HG03103 (cell line): ENCODE results near the gene NTM.
A peak's percentile ranks its signal among the peaks of the same experiment; 100 is the strongest.

Source experiments
- ATAC-seq: cut with Tn5 transposase; IDR thresholded peaks from one replicate; pipeline ENCODE4 v1.9.1; 2021; ENCODE audit warnings: low read depth; ENCODE audit not compliant: unreplicated experiment

Gene NTM

DNA sequence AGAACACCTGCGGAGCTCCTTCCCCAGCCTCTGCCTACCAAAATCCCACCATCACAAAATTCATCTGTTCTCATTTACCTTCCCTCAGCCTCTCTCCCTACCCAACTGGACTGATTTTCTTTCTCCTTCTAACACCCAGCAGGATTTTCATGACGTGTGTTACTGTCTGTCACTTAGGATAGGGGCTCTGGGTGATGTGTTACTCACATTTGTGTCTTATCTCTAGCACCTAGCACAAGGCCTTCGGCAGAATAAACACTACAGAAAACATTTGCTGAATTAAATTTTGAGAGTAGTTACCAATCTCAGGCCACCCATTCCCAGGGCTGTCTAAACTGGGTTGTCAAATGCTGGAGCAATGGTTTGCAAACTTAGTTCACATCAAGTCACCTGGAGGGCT, 88.0 kb downstream of the NTM start:
- no peak for ATAC-seq

- ATAC-seq, result no peak
These were observed 90.5 kb downstream of the NTM start for GRCh38 chr11:131460931-131461330.

GRCh38 chr11:131462622-131463021, 92.2 kb downstream of the NTM start:
- ATAC-seq, result no peak

DNA sequence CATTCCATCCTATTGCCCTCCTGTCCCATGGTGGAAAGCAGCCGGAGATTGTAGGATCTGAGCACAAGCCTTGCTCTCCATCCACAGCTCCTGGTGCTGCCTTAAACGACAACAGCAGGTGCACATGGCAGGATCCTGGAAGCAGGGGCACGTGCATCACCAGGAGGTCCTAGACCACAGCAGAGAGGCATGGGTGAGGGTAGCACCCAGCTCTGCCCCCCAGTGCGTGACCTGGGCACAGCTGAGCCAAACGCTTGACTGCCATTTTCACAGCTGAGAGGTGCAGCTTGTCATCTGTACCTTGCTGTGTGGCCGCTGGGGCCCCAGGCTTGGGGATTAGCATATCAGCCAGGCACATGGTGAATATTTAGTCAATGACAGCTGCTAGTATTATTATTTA, 92.7 kb downstream of the NTM start:
- no peak for ATAC-seq

GRCh38 chr11:131463649-131464425, 93.4 kb downstream of the NTM start:
- no peak for ATAC-seq

GRCh38 chr11:131464461-131464860, 94.0 kb downstream of the NTM start:
- ATAC-seq, result no peak

GRCh38 chr11:131465039-131465438, 94.6 kb downstream of the NTM start:
- no peak for ATAC-seq

DNA sequence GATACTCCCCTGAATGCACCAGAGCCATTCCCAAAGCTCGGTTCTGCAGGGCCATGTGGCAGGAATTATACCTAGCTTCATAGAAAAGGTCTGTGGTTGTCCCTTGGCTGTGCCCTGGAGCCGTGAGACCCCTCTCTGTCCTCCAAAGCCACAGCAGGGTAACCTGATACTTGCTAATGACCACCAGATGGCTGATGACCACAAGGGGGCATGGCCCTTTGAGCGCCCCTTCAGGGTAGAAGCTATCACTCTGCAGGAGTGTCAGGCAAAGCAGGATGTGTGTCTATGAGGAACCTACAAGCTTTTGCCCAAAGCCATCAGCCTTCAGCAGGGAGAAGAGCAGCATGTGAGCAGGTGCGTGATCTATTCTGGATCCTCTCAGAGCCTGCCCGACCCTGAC, 95.3 kb downstream of the NTM start:
- no peak for ATAC-seq

GRCh38 chr11:131467645-131468394, 97.4 kb downstream of the NTM start:
- ATAC-seq, result no peak

GRCh38 chr11:131468565-131468964, 98.2 kb downstream of the NTM start:
- no peak for ATAC-seq

DNA sequence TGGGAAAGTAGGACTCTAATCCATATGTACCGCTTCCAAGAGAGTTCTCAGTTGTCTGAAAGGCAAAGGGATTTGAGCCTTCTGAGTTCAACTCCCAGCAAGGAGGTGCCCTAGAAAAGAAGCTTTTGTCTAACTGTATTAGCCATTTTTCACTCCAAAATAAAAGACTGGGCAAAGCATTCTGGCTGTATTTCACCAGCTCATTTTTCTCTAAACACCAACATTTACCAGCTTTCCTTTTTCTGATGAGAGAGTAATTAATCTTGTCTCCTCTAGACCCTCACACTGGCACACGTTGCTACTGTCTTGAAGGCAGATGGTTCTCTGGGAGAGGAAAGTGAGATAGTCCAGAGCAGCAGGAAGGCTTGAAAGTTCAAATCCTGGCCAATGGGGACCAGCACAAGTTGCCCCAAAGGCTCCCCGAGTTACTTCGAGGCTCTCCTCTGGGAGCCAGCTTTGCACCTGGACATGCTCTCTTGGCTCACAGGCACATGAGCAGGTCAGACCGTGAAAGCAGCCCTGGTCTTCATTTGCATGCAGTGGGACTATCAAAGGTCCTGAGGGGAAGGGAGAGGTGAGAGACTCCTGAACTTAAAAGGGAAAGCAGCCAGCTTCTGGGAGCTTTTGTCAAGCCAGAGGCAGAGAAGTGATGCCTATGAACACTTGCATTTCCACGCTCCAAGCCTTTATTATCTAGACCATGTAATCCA, 100.0 kb downstream of the NTM start:
- no peak for ATAC-seq

DNA sequence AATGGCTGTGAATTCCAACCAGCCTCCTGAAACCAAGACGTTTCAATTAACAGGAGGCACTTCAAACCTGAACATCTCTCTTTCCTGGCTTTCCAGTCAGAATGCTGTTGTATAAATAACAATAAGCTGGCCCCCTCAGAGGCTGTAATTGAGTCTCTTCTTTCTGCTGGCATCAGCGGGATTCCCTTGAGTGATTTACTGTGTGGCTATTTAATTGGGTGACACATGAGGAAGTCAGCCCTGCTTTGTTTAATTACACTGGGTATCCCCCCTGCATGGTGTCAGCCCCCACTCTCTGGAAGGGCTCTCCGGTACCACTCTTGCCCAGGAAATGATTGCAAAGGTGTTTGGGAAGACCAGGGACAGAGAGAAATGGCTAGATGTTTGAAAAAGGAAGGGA, 101.6 kb downstream of the NTM start:
- ATAC-seq, result no peak

DNA sequence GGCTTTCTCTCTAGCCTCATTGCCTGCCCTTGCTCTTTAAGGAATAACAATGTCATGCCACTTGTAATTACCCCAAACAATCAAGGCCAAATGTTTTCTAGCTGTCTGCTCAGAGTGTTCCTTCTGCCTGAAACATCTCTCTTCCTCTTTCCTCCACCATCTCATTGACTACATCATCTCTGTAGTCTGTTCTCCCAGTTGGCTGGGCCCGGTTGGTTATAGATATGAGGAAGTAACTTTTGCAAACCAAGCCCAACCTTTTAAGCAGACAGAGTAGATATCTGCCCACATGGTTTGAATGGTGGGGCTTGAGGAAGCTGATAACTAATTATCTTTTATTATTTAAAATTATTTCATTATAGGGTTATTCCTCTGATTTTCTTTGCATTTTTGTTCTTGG, 104.5 kb downstream of the NTM start:
- peak; percentile 75 for ATAC-seq

DNA sequence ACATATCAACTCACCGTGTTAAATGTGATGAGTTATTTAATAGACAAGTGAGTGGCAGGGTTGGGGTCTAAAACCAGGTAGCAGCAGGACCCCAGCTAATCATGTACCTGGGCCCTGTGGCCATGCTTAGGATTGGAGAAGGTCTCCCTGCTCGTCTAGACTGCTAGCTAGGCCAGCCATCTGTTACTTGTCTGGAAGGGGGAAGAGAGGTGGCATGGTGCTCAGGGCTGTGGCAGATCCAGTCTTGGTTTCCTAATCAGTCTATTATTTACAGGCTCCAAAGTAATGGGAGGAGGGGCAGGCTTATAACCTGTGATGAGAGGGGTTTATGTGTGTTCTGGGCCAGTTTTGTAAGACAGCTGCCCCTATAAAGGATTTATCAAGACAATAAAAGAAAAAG, 105.9 kb downstream of the NTM start:
- ATAC-seq, result no peak

- no peak for ATAC-seq
These were observed 107.9 kb downstream of the NTM start for GRCh38 chr11:131478341-131478740.

- no peak for ATAC-seq
These were observed 110.9 kb downstream of the NTM start for GRCh38 chr11:131481303-131481702.

GRCh38 chr11:131481971-131482370, 111.6 kb downstream of the NTM start:
- no peak for ATAC-seq

DNA sequence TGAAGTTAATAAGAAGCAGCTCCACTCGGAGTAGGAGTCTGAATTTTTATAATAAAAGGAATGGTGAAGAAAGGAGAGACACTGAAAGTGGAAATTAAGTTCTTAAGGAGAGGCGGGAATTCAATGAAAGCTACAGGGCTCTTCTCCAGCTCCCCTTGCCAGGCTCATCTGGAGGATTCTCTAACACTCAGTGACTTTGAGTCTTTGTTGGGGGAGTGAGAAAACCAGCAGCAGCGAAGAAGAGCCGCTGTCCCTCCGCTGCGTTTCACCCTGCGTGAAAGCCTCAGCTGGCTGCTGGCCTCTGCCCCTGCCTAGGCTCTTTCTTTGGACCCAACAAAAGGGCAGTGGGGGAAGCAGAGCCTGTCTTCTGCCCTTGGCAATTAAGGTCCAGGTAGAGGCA, 113.0 kb downstream of the NTM start:
- ATAC-seq, result no peak

- ATAC-seq, result no peak
These were observed 113.5 kb downstream of the NTM start for GRCh38 chr11:131483877-131484276.

DNA sequence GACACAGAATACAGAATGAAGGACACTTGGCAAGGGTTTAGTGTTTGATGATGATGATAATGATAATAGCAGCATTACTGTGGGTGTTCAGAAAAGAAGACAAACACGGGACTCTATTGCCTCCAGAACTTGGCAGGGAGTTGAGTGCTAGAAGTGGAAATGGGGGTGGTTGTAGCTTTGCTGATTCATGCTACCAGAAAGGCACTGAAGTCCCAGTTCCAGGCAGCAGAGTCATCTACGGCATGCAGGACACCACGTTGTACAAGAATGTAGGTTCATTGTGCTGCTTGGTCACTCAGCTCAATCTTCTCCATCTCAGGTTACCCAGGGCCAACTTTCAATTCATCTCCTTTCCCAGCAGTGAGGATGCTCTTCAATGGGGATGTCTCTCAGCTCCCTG, 115.7 kb downstream of the NTM start:
- no peak for ATAC-seq

- no peak for ATAC-seq
These were observed 116.7 kb downstream of the NTM start for GRCh38 chr11:131486937-131487635.
